HepG2 (cell line): ENCODE results near the gene ADARB1. TPM values are rescaled to one million over a fixed set of nuclear protein-coding genes. Genes with fewer than 3 reads are reported as not detected.
A peak's percentile ranks its signal among the peaks of the same experiment; 100 is the strongest.

Experiments used
- AFF4 ChIP-seq: sonication (generic); formaldehyde crosslinking; IDR thresholded peaks from 2 replicates; pipeline ENCODE4 v1.4.0; 2020; ENCODE audit warnings: missing genetic modification reagents
- BCL6 ChIP-seq: IDR thresholded peaks from 2 replicates; pipeline ENCODE4 v1.6.1; 2016; ENCODE audit warnings: missing genetic modification reagents, missing compliant biosample characterization
- MTA3 ChIP-seq: sonication (generic); formaldehyde crosslinking; IDR thresholded peaks from 2 replicates; pipeline ENCODE4 v1.4.0; 2020; ENCODE audit warnings: missing genetic modification reagents
- MYC ChIP-seq: sonication (generic); formaldehyde crosslinking; IDR thresholded peaks from 2 replicates; pipeline ENCODE4 v1.9.0; 2021; ENCODE audit warnings: missing genetic modification reagents, borderline replicate concordance
- MYNN ChIP-seq: sonication (generic); formaldehyde crosslinking; IDR thresholded peaks from 2 replicates; pipeline ENCODE4 v1.4.0; 2020; ENCODE audit warnings: mild to moderate bottlenecking, low read depth, missing genetic modification reagents
- PATZ1 ChIP-seq: sonication (generic); formaldehyde crosslinking; IDR thresholded peaks from 2 replicates; pipeline ENCODE4 v1.4.0; 2020; ENCODE audit warnings: missing genetic modification reagents
- PTBP1 ChIP-seq: fragments of 200-400 bp; formaldehyde crosslinking; IDR thresholded peaks from 2 replicates; pipeline ENCODE4 v1.6.1; 2018; ENCODE audit warnings: low read length, low read depth; ENCODE audit not compliant: poor library complexity, severe bottlenecking
- RARA ChIP-seq: IDR thresholded peaks from 2 replicates; pipeline ENCODE4 v1.6.1; 2016; ENCODE audit warnings: missing genetic modification reagents, missing compliant biosample characterization
- THAP9 ChIP-seq: sonication (generic); formaldehyde crosslinking; IDR thresholded peaks from 2 replicates; pipeline ENCODE4; 2020; ENCODE audit warnings: missing genetic modification reagents, mild to moderate bottlenecking, borderline replicate concordance
- ZNF382 ChIP-seq: sonication (generic); formaldehyde crosslinking; IDR thresholded peaks from 2 replicates; pipeline ENCODE4 v1.5.0; 2020; ENCODE audit warnings: missing genetic modification reagents, mild to moderate bottlenecking, borderline replicate concordance
- ZNF513 ChIP-seq: sonication (generic); formaldehyde crosslinking; conservative IDR thresholded peaks from 2 replicates; pipeline ENCODE4 v1.5.0; 2020; ENCODE audit warnings: missing genetic modification reagents
- ZNF687 ChIP-seq: sonication (generic); formaldehyde crosslinking; IDR thresholded peaks from 2 replicates; pipeline ENCODE4 v1.5.1; 2020; ENCODE audit warnings: mild to moderate bottlenecking, missing genetic modification reagents, moderate library complexity
- ZNF780A ChIP-seq: sonication (generic); formaldehyde crosslinking; IDR thresholded peaks from 2 replicates; pipeline ENCODE4 v1.8.0; 2022; ENCODE audit warnings: mild to moderate bottlenecking, missing genetic modification reagents, moderate library complexity
- ZSCAN22 ChIP-seq: sonication (generic); formaldehyde crosslinking; IDR thresholded peaks from 2 replicates; pipeline ENCODE4 v1.4.0; 2020; ENCODE audit warnings: mild to moderate bottlenecking, missing genetic modification reagents
- polyA plus RNA-seq, 8 experiments: library from polyadenylated mRNA; depleted of rRNA in 3 of 8; stranded (reverse) in 7 of 8; unstranded in 1 of 8; fragments of >200 nt; fragmentation: Illumina TruSeq in 4 of 8; extraction: Trizol in 4 of 8; gene quantifications; 2 replicates each; pipeline versions ENCODE4 v1.2.1 to v1.2.3, GENCODE V29; 2011 to 2016; ENCODE audit warnings: low read depth in 4 of 8, missing spikeins in 1 of 8, mixed read lengths in 1 of 8; ENCODE audit not compliant: insufficient read depth in 1 of 8
- total RNA-seq, 5 experiments: library from RNA; depleted of rRNA; stranded (reverse); fragments of >200 nt; fragmentation: Illumina TruSeq; extraction: Trizol; gene quantifications; 2 replicates each; pipeline ENCODE4 v1.2.3, GENCODE V29; 2016; ENCODE audit warnings: low read depth in 1 of 5

The ADARB1 gene
- total and polyA plus RNA-seq, 2 of the 13 experiments (the other 11 are each of a cell fraction or from before 2014, with no cell fraction given), result 6.6 to 10.0 TPM

- TF ChIP-seq THAP9 (CRISPR knock-in tag) (no peak), PATZ1 (CRISPR knock-in tag) (peak; percentile 50; the same call in 1 of the 2 replicates), RARA (CRISPR knock-in tag) (0 out of 2 replicates have a peak, but pooled peaks have one; percentile 12), AFF4 (CRISPR knock-in tag) (no peak), ZSCAN22 (CRISPR knock-in tag) (no peak), ZNF687 (CRISPR knock-in tag) (0 out of 2 replicates have a peak, but pooled peaks have one; percentile 22), ZNF780A (CRISPR knock-in tag) (no peak), MYNN (CRISPR knock-in tag) (no peak), BCL6 (0 out of 2 replicates have a peak, but pooled peaks have one; percentile 23), MYC (no peak), ZNF513 (CRISPR knock-in tag) (no peak), ZNF382 (CRISPR knock-in tag) (no peak), PTBP1 (no peak), MTA3 (CRISPR knock-in tag) (no peak)
Observed at GRCh38 chr21:45040157-45040711, 34.1 kb upstream of the ADARB1 start (continued).
